WTC11 (cell line): ENCODE data around the gene MFGE8. TPM values are rescaled to one million over a fixed set of nuclear protein-coding genes. Genes with fewer than 3 reads are reported as not detected.

Experiments
- ATAC-seq: fragments of 200-7000 bp; cut with Tn5 transposase; 2 replicates; pipeline ENCODE4 v1.10.0; 2021; ENCODE audit warnings: mild to moderate bottlenecking, moderate library complexity
- CTCF ChIA-PET: fragments of 300-600 bp; sonication (Branson Sonifier 250); formaldehyde crosslinking; loops from one replicate; lab custom pipeline; 2021; ENCODE audit warnings: antibody characterized with exemption; lab: Charles Lee
- POLR2A ChIA-PET: fragments of 350-600 bp; sonication (Branson Sonifier 250); formaldehyde crosslinking; loops from one replicate; lab custom pipeline; 2021; ENCODE audit warnings: antibody characterized with exemption; lab: Charles Lee
- DNase-seq: peaks from one replicate; pipeline ENCODE4 v3.0.0; 2021; ENCODE audit warnings: low spot score
- H3K27ac Mint-ChIP-seq: 2 replicates; pipeline ENCODE4 v1.8.0; 2021; ENCODE audit warnings: mixed read lengths
- H3K27me3 Mint-ChIP-seq: 2 replicates; pipeline ENCODE4 v1.8.0; 2021; ENCODE audit warnings: low read depth, mild to moderate bottlenecking, moderate library complexity, mixed read lengths
- H3K36me3 Mint-ChIP-seq: 2 replicates; pipeline ENCODE4 v1.8.0; 2021; ENCODE audit warnings: mixed read lengths
- H3K4me1 Mint-ChIP-seq: 2 replicates; pipeline ENCODE4 v1.8.0; 2022; ENCODE audit warnings: mixed read lengths
- H3K4me3 Mint-ChIP-seq: 2 replicates; pipeline ENCODE4 v1.8.0; 2021; ENCODE audit warnings: mild to moderate bottlenecking, moderate library complexity, mixed read lengths
- H3K9me3 Mint-ChIP-seq: 2 replicates; pipeline ENCODE4 v1.8.0; 2021; ENCODE audit warnings: mixed read lengths
- ATF3 ChIP-seq: sonication (generic); formaldehyde crosslinking; conservative IDR thresholded peaks from 2 replicates; pipeline ENCODE4 v1.8.1; 2022; ENCODE audit warnings: mild to moderate bottlenecking, missing genetic modification reagents
- ATF6 ChIP-seq: sonication (generic); formaldehyde crosslinking; IDR thresholded peaks from 2 replicates; pipeline ENCODE4 v1.8.1; 2023; ENCODE audit warnings: mild to moderate bottlenecking, missing genetic modification reagents
- CDX4 ChIP-seq: fragments of 250-450 bp; sonication (Bioruptor Pico); IDR thresholded peaks from 2 replicates; pipeline ENCODE4 v1.9.0; 2021; ENCODE audit warnings: moderate library complexity, mild to moderate bottlenecking, inconsistent platforms, borderline replicate concordance
- CREB1 ChIP-seq: sonication (generic); formaldehyde crosslinking; IDR thresholded peaks from 2 replicates; pipeline ENCODE4 v1.8.0; 2023; ENCODE audit warnings: mild to moderate bottlenecking, missing genetic modification reagents
- CREM ChIP-seq: sonication (generic); formaldehyde crosslinking; IDR thresholded peaks from 2 replicates; pipeline ENCODE4 v1.8.1; 2022; ENCODE audit warnings: mild to moderate bottlenecking, missing genetic modification reagents, moderate library complexity
- ELF4 ChIP-seq: sonication (generic); formaldehyde crosslinking; IDR thresholded peaks from 2 replicates; pipeline ENCODE4 v1.8.1; 2022; ENCODE audit warnings: low read depth, mild to moderate bottlenecking, moderate library complexity, missing genetic modification reagents
- ETV6 ChIP-seq: sonication (generic); formaldehyde crosslinking; IDR thresholded peaks from 2 replicates; pipeline ENCODE4 v1.8.1; 2022; ENCODE audit warnings: mild to moderate bottlenecking, missing genetic modification reagents
- FOXP1 ChIP-seq: sonication (generic); formaldehyde crosslinking; IDR thresholded peaks from 2 replicates; pipeline ENCODE4 v1.8.0; 2022; ENCODE audit warnings: missing genetic modification reagents, mild to moderate bottlenecking, moderate library complexity, borderline replicate concordance
- FOXP4 ChIP-seq: sonication (generic); formaldehyde crosslinking; IDR thresholded peaks from 2 replicates; pipeline ENCODE4 v1.8.0; 2022; ENCODE audit warnings: mild to moderate bottlenecking, missing genetic modification reagents
- HMGA2 ChIP-seq: fragments of 250-450 bp; sonication (Bioruptor Pico); IDR thresholded peaks from 2 replicates; pipeline ENCODE4 v1.4.0; 2021; ENCODE audit warnings: mild to moderate bottlenecking, moderate library complexity
- IRF1 ChIP-seq: sonication (generic); formaldehyde crosslinking; IDR thresholded peaks from 2 replicates; pipeline ENCODE4 v1.8.0; 2023; ENCODE audit warnings: missing genetic modification reagents
- MAX ChIP-seq: sonication (generic); formaldehyde crosslinking; IDR thresholded peaks from 2 replicates; pipeline ENCODE4 v1.8.0; 2022; ENCODE audit warnings: mild to moderate bottlenecking, missing genetic modification reagents
- MYBL2 ChIP-seq: sonication (generic); formaldehyde crosslinking; IDR thresholded peaks from 2 replicates; pipeline ENCODE4 v1.8.1; 2023; ENCODE audit warnings: mild to moderate bottlenecking, moderate library complexity, missing genetic modification reagents
- NR3C1 ChIP-seq: sonication (generic); formaldehyde crosslinking; conservative IDR thresholded peaks from 2 replicates; pipeline ENCODE4 v1.8.1; 2023; ENCODE audit warnings: low read depth, mild to moderate bottlenecking, missing genetic modification reagents
- RELA ChIP-seq: sonication (generic); formaldehyde crosslinking; IDR thresholded peaks from 2 replicates; pipeline ENCODE4 v1.8.1; 2022; ENCODE audit warnings: missing genetic modification reagents, mild to moderate bottlenecking, borderline replicate concordance
- RORB ChIP-seq: fragments of 250-450 bp; sonication (Bioruptor Pico); IDR thresholded peaks from 2 replicates; pipeline ENCODE4 v1.9.0; 2021; ENCODE audit warnings: mild to moderate bottlenecking
- SMAD4 ChIP-seq: sonication (generic); formaldehyde crosslinking; IDR thresholded peaks from 2 replicates; pipeline ENCODE4 v1.8.0; 2022; ENCODE audit warnings: mild to moderate bottlenecking, missing genetic modification reagents
- SP1 ChIP-seq: sonication (generic); formaldehyde crosslinking; conservative IDR thresholded peaks from 2 replicates; pipeline ENCODE4 v1.8.1; 2022; ENCODE audit warnings: missing genetic modification reagents
- TCF7 ChIP-seq: sonication (generic); formaldehyde crosslinking; IDR thresholded peaks from 2 replicates; pipeline ENCODE4 v1.8.0; 2022; ENCODE audit warnings: mild to moderate bottlenecking, low read depth, missing genetic modification reagents, moderate library complexity
- USF1 ChIP-seq: sonication (generic); formaldehyde crosslinking; IDR thresholded peaks from 2 replicates; pipeline ENCODE4 v1.8.0; 2022; ENCODE audit warnings: mild to moderate bottlenecking, missing genetic modification reagents
- ZNF138 ChIP-seq: sonication (generic); formaldehyde crosslinking; conservative IDR thresholded peaks from 2 replicates; pipeline ENCODE4 v1.8.1; 2022; ENCODE audit warnings: mild to moderate bottlenecking, moderate library complexity, missing genetic modification reagents
- ZNF219 ChIP-seq: sonication (generic); formaldehyde crosslinking; IDR thresholded peaks from 2 replicates; pipeline ENCODE4 v1.8.0; 2023; ENCODE audit warnings: missing genetic modification reagents, mild to moderate bottlenecking, borderline replicate concordance
- ZNF317 ChIP-seq: sonication (generic); formaldehyde crosslinking; IDR thresholded peaks from 2 replicates; pipeline ENCODE4 v1.8.1; 2023; ENCODE audit warnings: low read depth, mild to moderate bottlenecking, moderate library complexity, missing genetic modification reagents, borderline replicate concordance
- ZNF423 ChIP-seq: fragments of 250-450 bp; sonication (Bioruptor Pico); IDR thresholded peaks from 2 replicates; pipeline ENCODE4 v2.1.2; 2022; ENCODE audit warnings: mild to moderate bottlenecking, moderate library complexity
- total RNA-seq: library from RNA; stranded (reverse); gene quantifications from 3 replicates; pipeline ENCODE4 v1.2.3, GENCODE V29; 2021

Gene MFGE8
- total RNA-seq, 1 experiment from 2014 or later = 719 TPM

GRCh38 chr15:88865498-88866099 is 47.6 kb downstream of the MFGE8 start:
- Mint-ChIP-seq H3K4me3 (no peak overlapping the region), H3K4me1 (no peaks in the 10 kb centered on the region; the same call in 1 of the 2 replicates), H3K27ac (no peak overlapping the region), H3K27me3 (peaks cover 9% of the 10 kb centered on the region), H3K9me3 (peaks cover 24% of the 10 kb centered on the region), H3K36me3 (no peaks in the 10 kb centered on the region)
- ChIA-PET CTCF (no interaction called here), POLR2A (interaction anchor here (0.5 kb wide), 1 partner anchor 115 kb away, joined by 4 read pairs; no protein-coding TSS in a partner anchor)
- DNase-seq (no peak), ATAC-seq (no peak; the same call in 1 of the 2 replicates)
- TF ChIP-seq ATF6 (CRISPR knock-in tag) = no peak
- TF ChIP-seq RELA (CRISPR knock-in tag) = no peak
- no peak for TF ChIP-seq HMGA2 (CRISPR knock-in tag)
- TF ChIP-seq CREB1 (CRISPR knock-in tag) = no peak
- no peak for TF ChIP-seq USF1 (CRISPR knock-in tag)
- no peak for TF ChIP-seq ELF4 (CRISPR knock-in tag)
- no peak for TF ChIP-seq FOXP1 (CRISPR knock-in tag)
- no peak for TF ChIP-seq IRF1 (CRISPR knock-in tag)
- TF ChIP-seq CREM (CRISPR knock-in tag) = no peak
- TF ChIP-seq SP1 (CRISPR knock-in tag) = no peak
- TF ChIP-seq MYBL2 (CRISPR knock-in tag) = no peak
- no peak for TF ChIP-seq NR3C1 (CRISPR knock-in tag)
- TF ChIP-seq ZNF317 (CRISPR knock-in tag) = no peak
- TF ChIP-seq SMAD4 (CRISPR knock-in tag) = no peak
- no peak for TF ChIP-seq TCF7 (CRISPR knock-in tag)
- no peak for TF ChIP-seq CDX4 (CRISPR knock-in tag)
- TF ChIP-seq FOXP4 = no peak

GRCh38 chr15:88864861-88865497 is 48.2 kb downstream of the MFGE8 start:
- CTCF ChIA-PET = no interaction called here
- Mint-ChIP-seq H3K27ac (no peak overlapping the region), H3K4me3 (no peak overlapping the region), H3K9me3 (peaks cover 21% of the 10 kb centered on the region), H3K36me3 (no peaks in the 10 kb centered on the region), H3K27me3 (peaks cover 7% of the 10 kb centered on the region), H3K4me1 (no peaks in the 10 kb centered on the region; the same call in 1 of the 2 replicates)
- POLR2A ChIA-PET = interaction anchor here (0.5 kb wide), 1 partner anchor 114 kb away, joined by 4 read pairs; no protein-coding TSS in a partner anchor
- DNase-seq (no peak), ATAC-seq (no peak)
- TF ChIP-seq ETV6 (no peak), ATF3 (CRISPR knock-in tag) (no peak), ZNF219 (CRISPR knock-in tag) (no peak), MYBL2 (CRISPR knock-in tag) (no peak), TCF7 (CRISPR knock-in tag) (no peak), ZNF138 (CRISPR knock-in tag) (no peak), RELA (CRISPR knock-in tag) (no peak), CDX4 (CRISPR knock-in tag) (no peak), MAX (no peak), ZNF317 (CRISPR knock-in tag) (no peak), RORB (CRISPR knock-in tag) (no peak), ZNF423 (no peak)
